NB4 (cell line): Measurements from ENCODE around the gene PRRT1.

ENCODE experiments used
- DNase-seq: peaks from one replicate; pipeline ENCODE4 v3.0.0; 2010; ENCODE audit warnings: low read depth
- H3K4me3 ChIP-seq: one replicate; pipeline ENCODE4 v1.5.1; 2011; ENCODE audit warnings: mild to moderate bottlenecking, low read depth, low read length, moderate library complexity
- MAX ChIP-seq: IDR thresholded peaks from 2 replicates; pipeline ENCODE4 v1.6.1; 2011; ENCODE audit warnings: low read depth, low read length
- MYC ChIP-seq: IDR thresholded peaks from 2 replicates; pipeline ENCODE4 v1.6.1; 2011; ENCODE audit warnings: low read depth, low read length
- POLR2A ChIP-seq: IDR thresholded peaks from 2 replicates; pipeline ENCODE4 v1.6.1; 2011; ENCODE audit warnings: mild to moderate bottlenecking; ENCODE audit not compliant: insufficient read length; ENCODE audit errors: extremely low read depth
- TF ChIP-seq, protein P1 (sequence below): IDR thresholded peaks from one replicate; pipeline ENCODE4 v1.5.1; 2012; ENCODE audit warnings: low read depth, low read length

The PRRT1 gene

GRCh38 chr6:32168350-32168749, 16.6 kb upstream of the PRRT1 start:
- TF ChIP-seq MYC (no peak), MAX (no peak), POLR2A (no peak)
- TF ChIP-seq, protein P1, sequence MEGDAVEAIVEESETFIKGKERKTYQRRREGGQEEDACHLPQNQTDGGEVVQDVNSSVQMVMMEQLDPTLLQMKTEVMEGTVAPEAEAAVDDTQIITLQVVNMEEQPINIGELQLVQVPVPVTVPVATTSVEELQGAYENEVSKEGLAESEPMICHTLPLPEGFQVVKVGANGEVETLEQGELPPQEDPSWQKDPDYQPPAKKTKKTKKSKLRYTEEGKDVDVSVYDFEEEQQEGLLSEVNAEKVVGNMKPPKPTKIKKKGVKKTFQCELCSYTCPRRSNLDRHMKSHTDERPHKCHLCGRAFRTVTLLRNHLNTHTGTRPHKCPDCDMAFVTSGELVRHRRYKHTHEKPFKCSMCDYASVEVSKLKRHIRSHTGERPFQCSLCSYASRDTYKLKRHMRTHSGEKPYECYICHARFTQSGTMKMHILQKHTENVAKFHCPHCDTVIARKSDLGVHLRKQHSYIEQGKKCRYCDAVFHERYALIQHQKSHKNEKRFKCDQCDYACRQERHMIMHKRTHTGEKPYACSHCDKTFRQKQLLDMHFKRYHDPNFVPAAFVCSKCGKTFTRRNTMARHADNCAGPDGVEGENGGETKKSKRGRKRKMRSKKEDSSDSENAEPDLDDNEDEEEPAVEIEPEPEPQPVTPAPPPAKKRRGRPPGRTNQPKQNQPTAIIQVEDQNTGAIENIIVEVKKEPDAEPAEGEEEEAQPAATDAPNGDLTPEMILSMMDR, result no peak
- no peak for DNase-seq
- H3K4me3 ChIP-seq, result no peak overlapping the region

GRCh38 chr6:32167761-32168262, 16.1 kb upstream of the PRRT1 start:
- no peak overlapping the region for H3K4me3 ChIP-seq
- DNase-seq, result no peak

GRCh38 chr6:32167154-32167760, 15.5 kb upstream of the PRRT1 start:
- TF ChIP-seq MYC (no peak), MAX (no peak), POLR2A (no peak)
- TF ChIP-seq, protein P1, result no peak
- no peak overlapping the region for H3K4me3 ChIP-seq
- DNase-seq, result no peak

More at GRCh38 chr6:32167761-32168262, 16.1 kb upstream of the PRRT1 start:
- TF ChIP-seq, protein P1, result no peak
- TF ChIP-seq MYC, result no peak
- TF ChIP-seq MAX, result no peak
- no peak for TF ChIP-seq POLR2A

GRCh38 chr6:32166411-32167061, 14.8 kb upstream of the PRRT1 start:
- DNase-seq, result no peak
- TF ChIP-seq, protein P1, result peak; percentile 21
- no peak for TF ChIP-seq MAX
- no peak for TF ChIP-seq POLR2A

GRCh38 chr6:32164295-32164694, 12.6 kb upstream of the PRRT1 start, which contains the start of gene EGFL8:
TSS of gene EGFL8 (plus strand) at chr6:32164595. CDS start at chr6:32166166, 1,571 bp downstream.
- DNase-seq, result no peak
- H3K4me3 ChIP-seq, result no peak within 1 kb of the TSS
- TF ChIP-seq, protein P1, result no peak
- TF ChIP-seq MYC, result no peak
- TF ChIP-seq MAX, result no peak
- no peak for TF ChIP-seq POLR2A

More at GRCh38 chr6:32166411-32167061, 14.8 kb upstream of the PRRT1 start:
- no peak overlapping the region for H3K4me3 ChIP-seq
